Measurements from ENCODE around the gene ZBTB43.
A peak's percentile ranks its signal among the peaks of the same experiment; 100 is the strongest.

Gene ZBTB43

GRCh38 chr9:126830827-126831226 is 26.0 kb downstream of the ZBTB43 start:
- peaks cover 67% of the 10 kb centered on the region for H3K36me3 Mint-ChIP-seq (ENCODE audit: low read depth)
- peaks cover 35% of the 10 kb centered on the region for H3K4me1 Mint-ChIP-seq (ENCODE audit: low read depth)
- no peaks in the 10 kb centered on the region for H3K9me3 Mint-ChIP-seq
- H3K27me3 Mint-ChIP-seq, result no peaks in the 10 kb centered on the region
- no peak overlapping the region for H3K27ac Mint-ChIP-seq
- H3K4me3 Mint-ChIP-seq, result no peak overlapping the region
- DNase-seq, result no peak

- H3K27me3 Mint-ChIP-seq, result no peaks in the 10 kb centered on the region
- DNase-seq, result no peak
- H3K4me1 Mint-ChIP-seq (ENCODE audit: low read depth), result peaks cover 38% of the 10 kb centered on the region
- no peak overlapping the region for H3K4me3 Mint-ChIP-seq
- H3K27ac Mint-ChIP-seq, result no peak overlapping the region
- H3K36me3 Mint-ChIP-seq (ENCODE audit: low read depth), result peaks cover 73% of the 10 kb centered on the region
- H3K9me3 Mint-ChIP-seq, result no peaks in the 10 kb centered on the region
Measured at GRCh38 chr9:126832440-126832839, 27.6 kb downstream of the ZBTB43 start.

GRCh38 chr9:126833020-126833419 is 28.2 kb downstream of the ZBTB43 start:
- Mint-ChIP-seq H3K27me3 (no peaks in the 10 kb centered on the region), H3K9me3 (no peaks in the 10 kb centered on the region), H3K27ac (no peak overlapping the region), H3K36me3 (ENCODE audit: low read depth) (peaks cover 76% of the 10 kb centered on the region), H3K4me3 (no peak overlapping the region), H3K4me1 (ENCODE audit: low read depth) (peaks cover 44% of the 10 kb centered on the region)
- DNase-seq, result no peak

- no peaks in the 10 kb centered on the region for H3K27me3 Mint-ChIP-seq
- peaks cover 46% of the 10 kb centered on the region for H3K4me1 Mint-ChIP-seq (ENCODE audit: low read depth)
- no peaks in the 10 kb centered on the region for H3K9me3 Mint-ChIP-seq
- no peak overlapping the region for H3K27ac Mint-ChIP-seq
- no peak for DNase-seq
- H3K4me3 Mint-ChIP-seq, result no peak overlapping the region
- peaks cover 81% of the 10 kb centered on the region for H3K36me3 Mint-ChIP-seq (ENCODE audit: low read depth)
Measured at GRCh38 chr9:126833710-126834345, 29.0 kb downstream of the ZBTB43 start.

- no peaks in the 10 kb centered on the region for H3K27me3 Mint-ChIP-seq
- H3K27ac Mint-ChIP-seq, result no peak overlapping the region
- H3K36me3 Mint-ChIP-seq (ENCODE audit: low read depth), result peaks cover 85% of the 10 kb centered on the region
- no peak overlapping the region for H3K4me3 Mint-ChIP-seq
- peaks cover 49% of the 10 kb centered on the region for H3K4me1 Mint-ChIP-seq (ENCODE audit: low read depth)
- no peaks in the 10 kb centered on the region for H3K9me3 Mint-ChIP-seq
- no peak for DNase-seq
Measured at GRCh38 chr9:126834672-126835071, 29.8 kb downstream of the ZBTB43 start.

GRCh38 chr9:126836216-126836615 is 31.4 kb downstream of the ZBTB43 start:
- peaks cover 74% of the 10 kb centered on the region for H3K36me3 Mint-ChIP-seq (ENCODE audit: low read depth)
- no peaks in the 10 kb centered on the region for H3K27me3 Mint-ChIP-seq
- no peak for DNase-seq
- no peaks in the 10 kb centered on the region for H3K9me3 Mint-ChIP-seq
- no peak overlapping the region for H3K27ac Mint-ChIP-seq
- H3K4me3 Mint-ChIP-seq, result no peak overlapping the region
- peaks cover 46% of the 10 kb centered on the region for H3K4me1 Mint-ChIP-seq (ENCODE audit: low read depth)

GRCh38 chr9:126838055-126838811 is 33.4 kb downstream of the ZBTB43 start:
- Mint-ChIP-seq H3K9me3 (no peaks in the 10 kb centered on the region), H3K27ac (peak overlapping the region; percentile 16), H3K36me3 (ENCODE audit: low read depth) (peaks cover 59% of the 10 kb centered on the region), H3K4me3 (no peak overlapping the region), H3K4me1 (ENCODE audit: low read depth) (peaks cover 46% of the 10 kb centered on the region), H3K27me3 (no peaks in the 10 kb centered on the region)
- DNase-seq, result no peak

- peak overlapping the region; percentile 16 for H3K27ac Mint-ChIP-seq
- H3K9me3 Mint-ChIP-seq, result no peaks in the 10 kb centered on the region
- H3K36me3 Mint-ChIP-seq (ENCODE audit: low read depth), result peaks cover 53% of the 10 kb centered on the region
- no peaks in the 10 kb centered on the region for H3K27me3 Mint-ChIP-seq
- no peak for DNase-seq
- H3K4me3 Mint-ChIP-seq, result no peak overlapping the region
- H3K4me1 Mint-ChIP-seq (ENCODE audit: low read depth), result peaks cover 49% of the 10 kb centered on the region
Measured at GRCh38 chr9:126838895-126839294, 34.1 kb downstream of the ZBTB43 start.

- Mint-ChIP-seq H3K27me3 (no peaks in the 10 kb centered on the region), H3K4me3 (no peak overlapping the region), H3K9me3 (no peaks in the 10 kb centered on the region), H3K27ac (peak overlapping the region; percentile 16), H3K4me1 (ENCODE audit: low read depth) (peaks cover 48% of the 10 kb centered on the region), H3K36me3 (ENCODE audit: low read depth) (peaks cover 49% of the 10 kb centered on the region)
- no peak for DNase-seq
Measured at GRCh38 chr9:126839301-126839700, 34.5 kb downstream of the ZBTB43 start.

- Mint-ChIP-seq H3K4me1 (ENCODE audit: low read depth) (peaks cover 32% of the 10 kb centered on the region), H3K27me3 (no peaks in the 10 kb centered on the region), H3K27ac (no peak overlapping the region), H3K9me3 (no peaks in the 10 kb centered on the region), H3K36me3 (ENCODE audit: low read depth) (peaks cover 24% of the 10 kb centered on the region), H3K4me3 (no peak overlapping the region)
- DNase-seq, result no peak
Measured at GRCh38 chr9:126842220-126842842, 37.5 kb downstream of the ZBTB43 start.

GRCh38 chr9:126842977-126843799 is 38.3 kb downstream of the ZBTB43 start:
- DNase-seq, result no peak
- H3K27ac Mint-ChIP-seq, result no peak overlapping the region

GRCh38 chr9:126844085-126844484 is 39.2 kb downstream of the ZBTB43 start:
- H3K4me3 Mint-ChIP-seq, result no peak overlapping the region
- H3K27me3 Mint-ChIP-seq, result no peaks in the 10 kb centered on the region
- no peaks in the 10 kb centered on the region for H3K9me3 Mint-ChIP-seq
- peaks cover 17% of the 10 kb centered on the region for H3K4me1 Mint-ChIP-seq (ENCODE audit: low read depth)
- no peak for DNase-seq
- H3K36me3 Mint-ChIP-seq (ENCODE audit: low read depth), result peaks cover 6% of the 10 kb centered on the region
- H3K27ac Mint-ChIP-seq, result no peak overlapping the region

More at GRCh38 chr9:126842977-126843799, 38.3 kb downstream of the ZBTB43 start:
- Mint-ChIP-seq H3K4me1 (ENCODE audit: low read depth) (peaks cover 24% of the 10 kb centered on the region), H3K9me3 (no peaks in the 10 kb centered on the region), H3K27me3 (no peaks in the 10 kb centered on the region), H3K36me3 (ENCODE audit: low read depth) (peaks cover 15% of the 10 kb centered on the region), H3K4me3 (no peak overlapping the region)

- no peak overlapping the region for H3K4me3 Mint-ChIP-seq
- no peak for DNase-seq
- no peak overlapping the region for H3K27ac Mint-ChIP-seq
- H3K4me1 Mint-ChIP-seq (ENCODE audit: low read depth), result peaks cover 10% of the 10 kb centered on the region
- no peaks in the 10 kb centered on the region for H3K9me3 Mint-ChIP-seq
- peaks cover 18% of the 10 kb centered on the region for H3K27me3 Mint-ChIP-seq
- no peaks in the 10 kb centered on the region for H3K36me3 Mint-ChIP-seq (ENCODE audit: low read depth)
Measured at GRCh38 chr9:126847051-126847450, 42.2 kb downstream of the ZBTB43 start.

- H3K36me3 Mint-ChIP-seq (ENCODE audit: low read depth), result no peaks in the 10 kb centered on the region
- peaks cover 36% of the 10 kb centered on the region for H3K27me3 Mint-ChIP-seq
- H3K27ac Mint-ChIP-seq, result no peak overlapping the region
- no peak for DNase-seq
- no peak overlapping the region for H3K4me3 Mint-ChIP-seq
- no peaks in the 10 kb centered on the region for H3K9me3 Mint-ChIP-seq
- H3K4me1 Mint-ChIP-seq (ENCODE audit: low read depth), result no peaks in the 10 kb centered on the region
Measured at GRCh38 chr9:126849591-126850225, 44.9 kb downstream of the ZBTB43 start.
